Measurements from ENCODE around the gene ANKRD34B. TPM values are rescaled to one million over a fixed set of nuclear protein-coding genes. Genes with fewer than 3 reads are reported as not detected.

The ANKRD34B gene
- total and polyA plus RNA-seq, 7 donors = 0.01 TPM; not detected in 6

GRCh38 chr5:80609692-80610091 lies 39.6 kb upstream of the ANKRD34B start:
- TF ChIP-seq CTCF (IDR thresholded peaks at IDR 0.05) (no peak), POLR2AphosphoS5 (IDR thresholded peaks at IDR 0.05) (no peak), POLR2A (IDR thresholded peaks at IDR 0.05) (no peak), EP300 (IDR thresholded peaks at IDR 0.05) (no peak)
- H3K36me3 ChIP-seq = no peaks in the 10 kb centered on the region
- intact Hi-C loops (cut with DNase I) = no loop called here
- WGBS, 2 donors = 86 to 92% methylated on average over 1 of the region's 1 CpG
- no peaks in the 10 kb centered on the region for H3K4me1 ChIP-seq
- DNase-seq = no peak
- H3K4me3 ChIP-seq = no peak overlapping the region
- no peaks in the 10 kb centered on the region for H3K27me3 ChIP-seq
- H3K27ac ChIP-seq = no peak overlapping the region
- no peaks in the 10 kb centered on the region for H3K9me3 ChIP-seq

- Histone ChIP-seq H3K27ac (no peak overlapping the region), H3K4me3 (no peak overlapping the region), H3K4me1 (no peaks in the 10 kb centered on the region), H3K36me3 (no peaks in the 10 kb centered on the region), H3K27me3 (no peaks in the 10 kb centered on the region), H3K9me3 (no peaks in the 10 kb centered on the region)
- no peak for DNase-seq
- TF ChIP-seq CTCF (IDR thresholded peaks at IDR 0.05) (no peak), POLR2AphosphoS5 (IDR thresholded peaks at IDR 0.05) (no peak), EP300 (IDR thresholded peaks at IDR 0.05) (no peak), POLR2A (IDR thresholded peaks at IDR 0.05) (no peak)
- intact Hi-C loops (cut with DNase I) = no loop called here
- WGBS, 2 donors = 94 to 95% methylated on average over 1 of the region's 1 CpG
Measured at GRCh38 chr5:80608731-80609130, 38.7 kb upstream of the ANKRD34B start.

GRCh38 chr5:80607832-80608231 lies 37.8 kb upstream of the ANKRD34B start:
- Histone ChIP-seq H3K36me3 (no peaks in the 10 kb centered on the region), H3K4me1 (no peaks in the 10 kb centered on the region), H3K4me3 (no peak overlapping the region), H3K9me3 (no peaks in the 10 kb centered on the region), H3K27ac (no peak overlapping the region), H3K27me3 (no peaks in the 10 kb centered on the region)
- DNase-seq = no peak
- TF ChIP-seq POLR2A (IDR thresholded peaks at IDR 0.05) (no peak), CTCF (IDR thresholded peaks at IDR 0.05) (no peak), EP300 (IDR thresholded peaks at IDR 0.05) (no peak), POLR2AphosphoS5 (IDR thresholded peaks at IDR 0.05) (no peak)
- intact Hi-C loops (cut with DNase I) = no loop called here

- Histone ChIP-seq H3K27me3 (no peaks in the 10 kb centered on the region), H3K4me3 (no peak overlapping the region), H3K4me1 (no peaks in the 10 kb centered on the region), H3K27ac (no peak overlapping the region), H3K9me3 (no peaks in the 10 kb centered on the region), H3K36me3 (no peaks in the 10 kb centered on the region)
- TF ChIP-seq POLR2A (IDR thresholded peaks at IDR 0.05) = no peak
- TF ChIP-seq POLR2AphosphoS5 (IDR thresholded peaks at IDR 0.05) = no peak
- TF ChIP-seq EP300 (IDR thresholded peaks at IDR 0.05) = no peak
- no peak for TF ChIP-seq CTCF (IDR thresholded peaks at IDR 0.05)
- intact Hi-C loops (cut with DNase I) = no loop called here
- no peak for DNase-seq
Measured at GRCh38 chr5:80607343-80607742, 37.3 kb upstream of the ANKRD34B start.

- intact Hi-C loops (cut with DNase I) = no loop called here
- no peaks in the 10 kb centered on the region for H3K4me1 ChIP-seq
- no peaks in the 10 kb centered on the region for H3K27me3 ChIP-seq
- H3K36me3 ChIP-seq = no peaks in the 10 kb centered on the region
- TF ChIP-seq POLR2A (IDR thresholded peaks at IDR 0.05) = no peak
- TF ChIP-seq EP300 (IDR thresholded peaks at IDR 0.05) = no peak
- no peak for TF ChIP-seq POLR2AphosphoS5 (IDR thresholded peaks at IDR 0.05)
- no peak for DNase-seq
- no peak overlapping the region for H3K4me3 ChIP-seq
- H3K9me3 ChIP-seq = no peaks in the 10 kb centered on the region
- H3K27ac ChIP-seq = no peak overlapping the region
- WGBS, 2 donors = 93 to 95% methylated on average over 2 of the region's 2 CpGs
Measured at GRCh38 chr5:80600943-80601693, 31.0 kb upstream of the ANKRD34B start.

All from sigmoid colon (tissue), 7 donors.